D721Med (cell line): ENCODE data around the gene FOXP2.

Source experiments
- DNase-seq: peaks from one replicate; pipeline ENCODE4 v3.0.0; 2011; ENCODE audit warnings: low spot score; ENCODE audit not compliant: insufficient read length
- FAIRE-seq: peaks from 2 replicates; lab custom pipeline; 2011; peaks lifted over from hg19 to GRCh38; lab: Jason Lieb, UNC
- CTCF ChIP-seq: IDR thresholded peaks from 2 replicates; pipeline ENCODE4 v1.5.1; 2012; ENCODE audit warnings: mild to moderate bottlenecking, control low read depth; ENCODE audit not compliant: insufficient read depth; ENCODE audit errors: missing control alignments

The FOXP2 gene

DNA sequence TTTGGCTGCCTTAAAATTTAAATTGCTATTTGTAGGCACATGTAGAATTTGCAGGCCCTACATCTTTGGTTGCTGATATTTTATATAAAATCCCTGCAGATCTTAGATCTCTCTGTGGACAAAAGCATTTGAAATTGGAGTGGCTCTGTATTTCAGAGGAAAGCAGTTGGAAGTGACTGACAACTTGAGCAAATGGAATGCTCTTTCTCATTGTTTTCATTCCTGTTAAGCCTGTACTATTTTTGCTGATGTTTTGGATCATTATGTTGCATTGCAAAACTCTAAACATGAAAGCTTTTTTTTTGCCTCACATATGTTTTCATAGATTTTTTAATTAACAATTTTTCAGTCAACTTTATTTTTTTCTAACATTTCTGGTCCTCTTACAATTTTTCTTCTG, 256.1 kb downstream of the FOXP2 start:
- TF ChIP-seq CTCF, result no peak
- DNase-seq (no peak), FAIRE-seq (no peak)

- no peak for FAIRE-seq
- no peak for DNase-seq
- TF ChIP-seq CTCF, result no peak
These were observed 257.0 kb downstream of the FOXP2 start for GRCh38 chr7:114671563-114672123.

- no peak for FAIRE-seq
- DNase-seq, result no peak
- TF ChIP-seq CTCF, result no peak
These were observed 263.5 kb downstream of the FOXP2 start for GRCh38 chr7:114678116-114678515.

DNA sequence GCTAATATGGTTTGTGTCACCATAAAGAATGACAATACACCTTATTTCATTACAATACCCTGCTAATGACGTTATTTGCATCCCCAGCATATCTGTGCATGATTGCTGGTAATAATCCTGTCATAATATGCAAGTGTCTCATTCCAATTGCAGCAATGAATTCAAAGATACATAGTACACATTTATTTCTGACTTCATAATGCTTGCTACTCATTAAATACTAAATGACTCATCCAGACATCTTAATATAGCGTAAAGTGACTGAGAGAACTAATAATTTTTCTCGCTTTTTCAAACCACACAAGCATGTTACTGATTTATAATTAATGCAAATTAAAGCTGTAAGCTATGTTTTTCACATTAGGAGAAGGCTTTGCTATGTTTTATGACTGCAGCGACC, 272.6 kb downstream of the FOXP2 start:
- no peak for TF ChIP-seq CTCF
- DNase-seq (no peak), FAIRE-seq (no peak)

- TF ChIP-seq CTCF, result no peak
- no peak for DNase-seq
- no peak for FAIRE-seq
These were observed 273.9 kb downstream of the FOXP2 start for GRCh38 chr7:114688443-114689055.

DNA sequence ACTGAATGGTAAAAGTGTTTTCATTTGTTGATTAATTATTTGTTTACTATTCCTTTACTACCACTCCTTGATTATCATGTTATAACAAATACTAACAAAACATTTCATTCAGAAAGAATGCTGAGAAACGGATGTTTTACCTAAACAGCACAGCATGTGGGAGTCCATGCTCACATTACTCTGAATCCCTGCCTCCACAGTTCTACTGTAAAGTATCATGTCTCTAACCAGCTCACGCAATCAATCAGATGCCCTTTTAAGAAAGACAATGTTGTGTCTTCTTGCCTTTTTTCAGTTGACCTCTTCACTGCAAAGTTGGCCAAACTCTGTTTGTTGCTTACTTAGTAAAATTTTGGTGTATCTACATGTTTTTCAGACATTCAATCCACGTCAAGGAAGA, 274.8 kb downstream of the FOXP2 start:
- FAIRE-seq, result no peak

More for the DNA sequence above, 274.8 kb downstream of the FOXP2 start:
- DNase-seq, result no peak
- no peak for TF ChIP-seq CTCF
